ENCODE results near the gene EXOC7.
A peak's percentile ranks its signal among the peaks of the same experiment; 100 is the strongest.

- TF ChIP-seq, protein P1, sequence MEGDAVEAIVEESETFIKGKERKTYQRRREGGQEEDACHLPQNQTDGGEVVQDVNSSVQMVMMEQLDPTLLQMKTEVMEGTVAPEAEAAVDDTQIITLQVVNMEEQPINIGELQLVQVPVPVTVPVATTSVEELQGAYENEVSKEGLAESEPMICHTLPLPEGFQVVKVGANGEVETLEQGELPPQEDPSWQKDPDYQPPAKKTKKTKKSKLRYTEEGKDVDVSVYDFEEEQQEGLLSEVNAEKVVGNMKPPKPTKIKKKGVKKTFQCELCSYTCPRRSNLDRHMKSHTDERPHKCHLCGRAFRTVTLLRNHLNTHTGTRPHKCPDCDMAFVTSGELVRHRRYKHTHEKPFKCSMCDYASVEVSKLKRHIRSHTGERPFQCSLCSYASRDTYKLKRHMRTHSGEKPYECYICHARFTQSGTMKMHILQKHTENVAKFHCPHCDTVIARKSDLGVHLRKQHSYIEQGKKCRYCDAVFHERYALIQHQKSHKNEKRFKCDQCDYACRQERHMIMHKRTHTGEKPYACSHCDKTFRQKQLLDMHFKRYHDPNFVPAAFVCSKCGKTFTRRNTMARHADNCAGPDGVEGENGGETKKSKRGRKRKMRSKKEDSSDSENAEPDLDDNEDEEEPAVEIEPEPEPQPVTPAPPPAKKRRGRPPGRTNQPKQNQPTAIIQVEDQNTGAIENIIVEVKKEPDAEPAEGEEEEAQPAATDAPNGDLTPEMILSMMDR (IDR thresholded peaks at IDR 0.05), result peak; percentile 31; the same call in 1 of the 2 replicates
- TF ChIP-seq ZNF138 (CRISPR knock-in tag; conservative IDR thresholded peaks at IDR 0.05) (no peak), TCF7 (CRISPR knock-in tag; IDR thresholded peaks at IDR 0.05; ENCODE audit: low read depth) (no peak), JUN (CRISPR knock-in tag; IDR thresholded peaks at IDR 0.05) (no peak)
- TF ChIP-seq, protein P2, sequence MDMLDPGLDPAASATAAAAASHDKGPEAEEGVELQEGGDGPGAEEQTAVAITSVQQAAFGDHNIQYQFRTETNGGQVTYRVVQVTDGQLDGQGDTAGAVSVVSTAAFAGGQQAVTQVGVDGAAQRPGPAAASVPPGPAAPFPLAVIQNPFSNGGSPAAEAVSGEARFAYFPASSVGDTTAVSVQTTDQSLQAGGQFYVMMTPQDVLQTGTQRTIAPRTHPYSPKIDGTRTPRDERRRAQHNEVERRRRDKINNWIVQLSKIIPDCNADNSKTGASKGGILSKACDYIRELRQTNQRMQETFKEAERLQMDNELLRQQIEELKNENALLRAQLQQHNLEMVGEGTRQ (CRISPR knock-in tag; IDR thresholded peaks at IDR 0.05), result no peak
These were observed 15.3 kb downstream of the EXOC7 start for GRCh38 chr17:76088041-76088867.

All from WTC11 (cell line).